ENCODE data around the gene DBF4B.

GRCh38 chr17:44758414-44759085 lies 50.1 kb downstream of the DBF4B start, which contains the start of gene ADAM11:
- TF ChIP-seq CTCF (IDR thresholded peaks at IDR 0.05) (no peak), POLR2A (IDR thresholded peaks at IDR 0.05) (no peak)

All from tibial nerve (tissue), 3 donors.